ENCODE measurements around the gene TSSK6.

Gene TSSK6

GRCh38 chr19:19531951-19532805, 16.8 kb upstream of the TSSK6 start:
- TF ChIP-seq SUZ12 (IDR thresholded peaks at IDR 0.05) (no peak), FOXK2 (IDR thresholded peaks at IDR 0.05) (no peak), ARNT (IDR thresholded peaks at IDR 0.05) (no peak), HDGF (IDR thresholded peaks at IDR 0.05; ENCODE audit: borderline replicate concordance) (no peak), SP1 (IDR thresholded peaks at IDR 0.05) (no peak), BHLHE40 (IDR thresholded peaks at IDR 0.05; ENCODE audit: borderline replicate concordance) (no peak), FOXA1 (IDR thresholded peaks at IDR 0.05) (no peak), TARDBP (IDR thresholded peaks at IDR 0.05) (no peak), L3MBTL2 (conservative IDR thresholded peaks at IDR 0.05) (no peak), ZNF384 (IDR thresholded peaks at IDR 0.05) (no peak), FOXM1 (IDR thresholded peaks at IDR 0.05; ENCODE audit: borderline replicate concordance) (no peak), CTBP1 (IDR thresholded peaks at IDR 0.05; ENCODE audit: borderline replicate concordance) (no peak), PKNOX1 (IDR thresholded peaks at IDR 0.05) (no peak), NFRKB (IDR thresholded peaks at IDR 0.05) (no peak), LEF1 (IDR thresholded peaks at IDR 0.05; ENCODE audit: borderline replicate concordance) (no peak), ELF4 (IDR thresholded peaks at IDR 0.05) (no peak)
- CTCF ChIA-PET, result interaction anchor here (0.6 to 2.3 kb wide), 6 partner anchors 13 to 112 kb away, joined by 3 to 40 read pairs (median 6); no protein-coding TSS in a partner anchor
- POLR2A ChIA-PET, result interaction anchor here (0.9 to 1.0 kb wide), 2 partner anchors 16 to 22 kb away, joined by 3 to 4 read pairs; partner anchors contain the start of genes NDUFA13 and TSSK6
- peak; percentile 82 for DNase-seq (ENCODE audit: extremely low spot score)

GRCh38 chr19:19530889-19531288, 15.5 kb upstream of the TSSK6 start:
- TF ChIP-seq FOXM1 (IDR thresholded peaks at IDR 0.05; ENCODE audit: borderline replicate concordance), result no peak
- TF ChIP-seq ARNT (IDR thresholded peaks at IDR 0.05), result no peak
- TF ChIP-seq PKNOX1 (IDR thresholded peaks at IDR 0.05), result no peak
- TF ChIP-seq SUZ12 (IDR thresholded peaks at IDR 0.05), result no peak
- TF ChIP-seq CTBP1 (IDR thresholded peaks at IDR 0.05; ENCODE audit: borderline replicate concordance), result no peak
- no peak for TF ChIP-seq ELF4 (IDR thresholded peaks at IDR 0.05)
- TF ChIP-seq FOXA1 (IDR thresholded peaks at IDR 0.05), result no peak
- TF ChIP-seq FOXK2 (IDR thresholded peaks at IDR 0.05), result no peak
- TF ChIP-seq TARDBP (IDR thresholded peaks at IDR 0.05), result no peak
- no peak for TF ChIP-seq L3MBTL2 (conservative IDR thresholded peaks at IDR 0.05)
- TF ChIP-seq ZNF384 (IDR thresholded peaks at IDR 0.05), result no peak
- no peak for TF ChIP-seq BHLHE40 (IDR thresholded peaks at IDR 0.05; ENCODE audit: borderline replicate concordance)
- no peak for TF ChIP-seq LEF1 (IDR thresholded peaks at IDR 0.05; ENCODE audit: borderline replicate concordance)
- TF ChIP-seq HDGF (IDR thresholded peaks at IDR 0.05; ENCODE audit: borderline replicate concordance), result no peak
- TF ChIP-seq NFRKB (IDR thresholded peaks at IDR 0.05), result no peak
- TF ChIP-seq SP1 (IDR thresholded peaks at IDR 0.05), result no peak
- DNase-seq (ENCODE audit: extremely low spot score), result no peak
- ChIA-PET POLR2A (interaction anchor here (1.5 to 1.9 kb wide), 2 partner anchors 15 to 245 kb away, joined by 3 to 6 read pairs; partner anchors contain the start of genes NDUFA13 and TSSK6), CTCF (interaction anchor here (0.9 to 1.5 kb wide), 2 partner anchors 22 to 113 kb away, joined by 3 read pairs; partner anchors contain the start of gene GMIP)

GRCh38 chr19:19530423-19530804, 15.1 kb upstream of the TSSK6 start:
- CTCF ChIA-PET, result interaction anchor here (0.7 to 1.5 kb wide), 3 partner anchors 22 to 696 kb away, joined by 3 read pairs; partner anchors contain the start of gene GMIP
- no peak for TF ChIP-seq SUZ12 (IDR thresholded peaks at IDR 0.05)
- no peak for TF ChIP-seq HDGF (IDR thresholded peaks at IDR 0.05; ENCODE audit: borderline replicate concordance)
- TF ChIP-seq NFRKB (IDR thresholded peaks at IDR 0.05), result no peak
- no peak for TF ChIP-seq BHLHE40 (IDR thresholded peaks at IDR 0.05; ENCODE audit: borderline replicate concordance)
- no peak for TF ChIP-seq FOXA1 (IDR thresholded peaks at IDR 0.05)
- no peak for TF ChIP-seq ELF4 (IDR thresholded peaks at IDR 0.05)
- TF ChIP-seq CTBP1 (IDR thresholded peaks at IDR 0.05; ENCODE audit: borderline replicate concordance), result no peak
- no peak for TF ChIP-seq ZNF384 (IDR thresholded peaks at IDR 0.05)
- TF ChIP-seq SP1 (IDR thresholded peaks at IDR 0.05), result no peak
- no peak for TF ChIP-seq FOXM1 (IDR thresholded peaks at IDR 0.05; ENCODE audit: borderline replicate concordance)
- TF ChIP-seq ARNT (IDR thresholded peaks at IDR 0.05), result no peak
- no peak for TF ChIP-seq L3MBTL2 (conservative IDR thresholded peaks at IDR 0.05)
- POLR2A ChIA-PET, result interaction anchor here (1.5 to 1.9 kb wide), 2 partner anchors 14 to 246 kb away, joined by 3 to 6 read pairs; partner anchors contain the start of genes NDUFA13 and TSSK6
- DNase-seq (ENCODE audit: extremely low spot score), result no peak

- CTCF ChIA-PET, result interaction anchor here (0.7 to 1.5 kb wide), 3 partner anchors 23 to 696 kb away, joined by 3 read pairs; partner anchors contain the start of gene GMIP
- no peak for DNase-seq (ENCODE audit: extremely low spot score)
- TF ChIP-seq LEF1 (IDR thresholded peaks at IDR 0.05; ENCODE audit: borderline replicate concordance), result no peak
- no peak for TF ChIP-seq ELF4 (IDR thresholded peaks at IDR 0.05)
- POLR2A ChIA-PET, result interaction anchor here (1.5 to 1.9 kb wide), 2 partner anchors 14 to 246 kb away, joined by 3 to 6 read pairs; partner anchors contain the start of genes NDUFA13 and TSSK6
Measured at GRCh38 chr19:19529783-19530422, 14.6 kb upstream of the TSSK6 start.

- CTCF ChIA-PET, result interaction anchor here (0.6 kb wide), 2 partner anchors 113 to 1724 kb away, joined by 3 to 5 read pairs; no protein-coding TSS in a partner anchor
Measured at GRCh38 chr19:19528721-19529490, 13.6 kb upstream of the TSSK6 start, which contains the start of gene YJEFN3. Gene YJEFN3 (plus strand): TSS chr19:19528911. CDS start chr19:19528933, 22 bp downstream.

More at GRCh38 chr19:19528721-19529490, 13.6 kb upstream of the TSSK6 start, which contains the start of gene YJEFN3:
- no peak for DNase-seq (ENCODE audit: extremely low spot score)
- POLR2A ChIA-PET, result interaction anchor here (1.9 kb wide), 1 partner anchor 13 kb away, joined by 6 read pairs; the partner anchor contains the start of genes NDUFA13 and TSSK6
- TF ChIP-seq FOXK2 (IDR thresholded peaks at IDR 0.05) (no peak), ELF4 (IDR thresholded peaks at IDR 0.05) (no peak), CTBP1 (IDR thresholded peaks at IDR 0.05; ENCODE audit: borderline replicate concordance) (no peak), FOXM1 (IDR thresholded peaks at IDR 0.05; ENCODE audit: borderline replicate concordance) (no peak), TARDBP (IDR thresholded peaks at IDR 0.05) (no peak), L3MBTL2 (conservative IDR thresholded peaks at IDR 0.05) (no peak), BHLHE40 (IDR thresholded peaks at IDR 0.05; ENCODE audit: borderline replicate concordance) (no peak), ARNT (IDR thresholded peaks at IDR 0.05) (no peak), SP1 (IDR thresholded peaks at IDR 0.05) (no peak), ZNF384 (IDR thresholded peaks at IDR 0.05) (no peak), NFRKB (IDR thresholded peaks at IDR 0.05) (no peak), PKNOX1 (IDR thresholded peaks at IDR 0.05) (no peak)

Measured in HEK293T (cell line).